Endothelial cell of umbilical vein (primary cell): ENCODE measurements around the gene MT1E.

Source experiments
- CTCF ChIP-seq, 2 donors: IDR thresholded peaks; 1 replicate in 1 of 2; 2 replicates in 1 of 2; pipeline ENCODE4 v1.5.1; 2011; ENCODE audit warnings: low read length in 2 of 2, mild to moderate bottlenecking in 2 of 2, moderate library complexity in 2 of 2, control low read depth in 1 of 2, inconsistent platforms in 1 of 2, low read depth in 1 of 2; ENCODE audit not compliant: insufficient read depth in 1 of 2; ENCODE audit errors: extremely low read depth in 1 of 2
- JUN ChIP-seq: IDR thresholded peaks from 2 replicates; pipeline ENCODE4 v1.6.1; 2011; ENCODE audit warnings: borderline replicate concordance, low read depth; ENCODE audit not compliant: insufficient read length, insufficient read depth
- MYC ChIP-seq: IDR thresholded peaks from one replicate; pipeline ENCODE4 v1.6.1; 2011; ENCODE audit warnings: mild to moderate bottlenecking, low read depth, low read length
- POLR2AphosphoS5 ChIP-seq: IDR thresholded peaks from 2 replicates; pipeline ENCODE4 v1.6.1; 2012; ENCODE audit warnings: low read depth, mild to moderate bottlenecking, control low read depth, low read length, moderate library complexity; ENCODE audit not compliant: insufficient read depth

GRCh38 chr16:56623637-56624036 is 1.9 kb upstream of the MT1E start:
- no peak for TF ChIP-seq JUN
- TF ChIP-seq CTCF (IDR thresholded peaks at IDR 0.05; ENCODE audit: extremely low read depth in 1 of 2, insufficient read depth in 1 of 2, low read depth in 1 of 2, low read length in 2 of 2), result no peak
- TF ChIP-seq POLR2AphosphoS5, result no peak
- TF ChIP-seq MYC, result no peak
